Brain pericyte (primary cell): Measurements from ENCODE around the gene TSPAN8.
"Not testable (repeated sequence)": the region's sequence is repeated elsewhere in the genome, so short reads cannot be mapped to it uniquely, and the experiment has no call there.

Source experiments
- DNase-seq: peaks from one replicate; pipeline ENCODE4 v3.0.0-alpha.2; 2012; ENCODE audit warnings: low read depth, low spot score

Gene TSPAN8

GRCh38 chr12:71164568-71165197 lies 6.9 kb upstream of the TSPAN8 start:
- DNase-seq = no peak

DNA sequence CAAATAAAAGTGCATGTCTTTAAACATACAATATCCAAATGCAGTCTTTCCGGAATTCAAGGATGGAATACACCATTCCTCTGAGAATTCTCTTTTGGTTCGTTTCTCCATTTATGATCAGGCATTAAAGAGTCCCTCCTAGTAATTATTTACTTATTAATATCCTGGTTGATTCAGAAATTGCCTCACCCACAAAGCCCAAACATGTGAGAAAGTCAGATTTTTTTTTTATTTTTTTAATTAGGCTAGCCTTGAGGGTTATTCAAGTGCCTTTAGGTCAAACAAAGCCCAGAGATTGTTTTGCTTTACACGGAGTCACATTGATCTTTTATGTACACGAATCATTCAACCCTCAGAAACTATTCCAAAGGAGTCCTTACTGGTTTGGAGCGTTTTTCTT lies 6.4 kb upstream of the TSPAN8 start:
- DNase-seq = no peak

GRCh38 chr12:71162832-71163763 lies 5.3 kb upstream of the TSPAN8 start:
- no peak for DNase-seq

DNA sequence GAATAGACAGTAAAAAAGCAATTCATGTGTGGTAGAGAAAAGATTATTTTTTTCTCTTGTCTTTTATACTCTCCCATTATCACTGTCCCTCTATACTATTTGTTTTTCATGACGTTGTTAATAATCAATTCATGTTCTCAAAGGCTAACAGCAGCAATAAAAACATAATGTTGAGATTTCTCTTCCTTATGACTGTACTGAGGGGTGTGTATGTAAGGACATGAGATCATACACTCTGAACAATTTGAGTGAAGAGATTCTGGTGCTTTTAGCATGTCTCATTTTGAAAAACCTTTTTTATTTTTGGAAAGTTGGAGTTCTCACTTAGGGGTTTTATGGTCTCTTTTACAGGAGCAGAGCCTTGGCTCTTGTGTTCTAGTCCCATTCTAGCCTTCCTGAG lies 3.8 kb upstream of the TSPAN8 start:
- no peak for DNase-seq

DNA sequence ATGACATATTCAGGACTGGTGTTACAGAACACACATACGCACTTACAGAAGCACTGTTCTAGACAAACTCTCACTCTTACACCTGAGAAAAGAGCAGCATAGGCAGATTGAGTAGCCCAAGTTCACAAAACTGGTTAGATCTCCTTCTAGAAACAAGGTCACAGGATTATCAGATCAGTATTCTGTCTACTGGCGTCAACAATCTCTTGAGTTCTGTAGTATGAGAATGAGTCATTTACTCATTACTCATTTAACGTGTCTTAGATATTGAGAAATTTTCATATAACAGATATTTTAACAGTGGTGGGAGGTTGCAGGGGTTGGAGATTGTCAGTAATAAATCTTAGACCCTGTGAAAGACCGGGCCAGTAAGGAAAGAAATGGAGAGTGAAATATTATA lies 2.8 kb upstream of the TSPAN8 start:
- no peak for DNase-seq

GRCh38 chr12:71159878-71160277 lies 2.1 kb upstream of the TSPAN8 start:
- no peak for DNase-seq

- no peak for DNase-seq
Observed at GRCh38 chr12:71159264-71159663, 1.5 kb upstream of the TSPAN8 start.

GRCh38 chr12:71158361-71158882 lies 623 bp upstream of the TSPAN8 start:
- no peak for DNase-seq

DNA sequence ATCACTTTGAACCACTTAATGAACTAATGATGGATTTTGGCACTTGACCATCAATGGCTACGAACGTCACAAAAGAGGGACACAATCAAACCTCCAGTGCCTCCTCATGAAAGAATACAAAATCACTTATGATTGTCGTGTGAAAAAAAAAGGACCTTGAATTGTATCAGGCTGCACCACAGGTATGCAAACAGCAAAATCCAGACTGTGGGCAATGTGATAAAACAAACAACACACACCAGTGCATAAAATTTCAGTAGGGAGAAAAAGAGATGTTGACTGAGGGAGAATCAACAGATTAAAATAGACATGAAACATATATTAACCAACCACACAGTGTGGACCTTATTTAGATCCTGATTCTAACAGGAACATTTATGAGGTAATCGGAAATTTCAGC lies 2.6 kb downstream of the TSPAN8 start:
- DNase-seq = no peak

DNA sequence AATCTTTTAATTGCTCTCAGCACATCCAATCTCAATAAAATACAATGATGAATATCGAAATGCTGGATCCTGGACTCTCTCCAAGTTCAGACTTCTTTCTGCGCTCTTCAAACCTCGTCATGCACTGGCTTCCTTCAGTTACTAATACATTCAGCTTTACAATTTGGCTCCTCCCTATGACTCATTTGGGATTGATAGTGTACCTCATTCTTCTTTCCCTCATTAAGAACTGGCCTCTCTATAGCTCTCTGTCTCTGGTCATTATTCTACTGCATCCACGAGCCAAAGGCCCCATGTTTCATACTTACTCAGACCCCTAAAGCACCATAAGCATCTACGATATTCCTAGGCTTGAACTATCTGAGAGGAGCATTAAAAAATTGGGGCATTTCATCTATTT lies 4.9 kb downstream of the TSPAN8 start:
- DNase-seq = no peak

DNA sequence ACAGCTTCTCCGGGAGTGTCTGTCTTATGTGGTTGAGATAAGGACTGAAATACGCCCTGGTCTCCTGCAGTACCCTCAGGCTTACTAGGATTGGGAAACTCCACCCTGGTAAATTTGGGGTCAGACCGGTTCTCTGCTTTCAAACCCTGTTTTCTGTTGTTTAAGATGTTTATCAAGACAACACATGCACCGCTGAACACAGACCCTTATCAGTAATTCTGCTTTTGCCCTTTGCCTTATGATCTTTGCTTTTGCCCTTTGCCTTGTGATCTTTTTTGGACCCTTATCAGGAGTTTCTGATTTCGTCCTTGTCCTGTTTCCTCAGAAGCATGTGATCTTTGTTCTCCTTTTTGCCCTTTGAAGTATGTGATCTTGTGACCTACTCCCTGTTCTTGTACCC lies 7.8 kb downstream of the TSPAN8 start:
- DNase-seq = not testable (repeated sequence)

DNA sequence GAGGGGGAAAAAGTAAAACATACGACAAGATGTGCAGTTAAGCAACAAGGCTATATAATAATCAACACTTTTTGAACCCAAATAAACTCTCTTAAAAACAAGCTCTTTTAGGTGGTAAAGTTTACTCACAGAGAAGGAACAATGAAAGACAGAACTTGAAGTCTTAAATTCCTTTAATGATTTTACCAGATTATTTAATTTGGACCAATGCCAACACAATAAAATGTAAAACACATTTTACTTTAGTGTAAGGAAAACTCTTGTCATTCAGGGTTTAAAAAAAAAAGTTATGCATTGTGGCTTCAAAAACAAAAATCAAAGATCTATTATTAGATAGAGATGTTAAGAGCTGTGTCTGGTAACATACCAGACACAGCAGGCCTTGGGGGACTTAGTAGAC lies 13.1 kb downstream of the TSPAN8 start:
- DNase-seq = no peak

DNA sequence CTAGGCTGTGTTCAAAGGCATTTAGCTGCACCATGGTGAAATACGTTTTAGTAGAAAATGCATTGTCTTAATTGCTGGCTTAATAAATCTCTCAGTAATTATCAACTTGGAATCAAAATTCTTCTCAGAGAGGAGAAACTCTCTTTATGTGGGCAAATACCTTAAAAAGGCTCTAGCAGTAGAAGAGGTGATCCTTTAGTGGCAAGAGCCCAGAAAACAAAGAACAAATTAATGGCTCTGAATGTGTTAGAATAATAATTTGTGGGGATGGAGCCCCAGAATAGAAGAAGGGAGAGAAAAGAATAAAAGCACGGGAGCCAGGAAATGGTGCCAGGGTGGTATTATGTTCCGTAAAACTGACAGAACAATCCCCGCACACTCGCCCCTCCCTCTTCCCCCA lies 14.8 kb downstream of the TSPAN8 start:
- DNase-seq = no peak

DNA sequence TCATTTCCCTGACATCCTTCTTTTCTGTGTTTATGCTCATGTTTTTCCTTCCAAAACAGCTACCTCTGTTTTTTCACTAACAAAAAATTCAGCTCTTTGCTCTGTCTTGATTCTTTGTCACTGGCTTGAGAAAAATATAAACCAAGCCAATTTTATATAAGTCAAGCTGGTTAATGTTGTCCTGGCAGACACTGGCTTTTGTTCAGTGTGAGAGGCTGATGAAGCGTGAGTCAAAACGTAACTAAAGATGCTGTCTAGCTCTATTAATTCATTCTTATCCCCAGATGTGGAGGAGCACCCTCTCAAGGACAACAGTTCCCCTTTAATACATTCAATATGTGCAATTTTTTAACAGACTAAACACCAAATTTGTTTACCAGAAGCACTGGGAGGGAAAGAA lies 15.8 kb downstream of the TSPAN8 start:
- no peak for DNase-seq

- DNase-seq = no peak
Observed at GRCh38 chr12:71141378-71141926, 16.3 kb downstream of the TSPAN8 start.

DNA sequence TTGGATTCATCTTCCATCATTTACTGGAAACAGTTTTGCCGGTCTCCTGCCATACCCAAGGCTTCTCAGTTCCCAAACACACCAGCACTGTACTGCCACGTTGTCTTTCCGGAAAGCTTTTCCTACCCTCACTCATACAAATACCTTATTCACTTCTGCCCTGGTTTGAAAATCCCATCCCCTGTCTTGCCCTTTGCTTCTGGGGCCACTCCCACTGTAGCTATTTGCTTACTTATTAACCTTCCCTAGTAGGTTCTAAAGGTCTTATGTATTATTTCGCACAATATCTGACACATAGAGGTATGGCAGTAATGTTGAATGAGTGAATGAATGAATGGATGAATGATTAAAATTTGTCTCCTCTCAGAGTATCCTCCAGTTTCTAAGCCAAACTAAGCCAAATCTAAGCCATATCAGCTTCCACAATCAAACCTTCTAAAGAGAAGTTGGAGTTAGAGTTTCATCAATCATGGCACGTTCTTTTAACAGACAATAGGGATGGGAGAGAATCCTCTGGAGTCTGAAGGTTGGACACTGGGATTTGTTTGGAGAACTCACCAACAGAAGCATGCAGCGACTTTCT lies 18.6 kb downstream of the TSPAN8 start:
- DNase-seq = no peak

GRCh38 chr12:71138011-71138410 lies 19.8 kb downstream of the TSPAN8 start:
- no peak for DNase-seq

- DNase-seq = no peak
Observed at GRCh38 chr12:71135812-71136176, 22.0 kb downstream of the TSPAN8 start.

- DNase-seq = no peak
Observed at GRCh38 chr12:71135077-71135811, 22.6 kb downstream of the TSPAN8 start.

GRCh38 chr12:71134405-71134804 lies 23.4 kb downstream of the TSPAN8 start:
- DNase-seq = no peak

DNA sequence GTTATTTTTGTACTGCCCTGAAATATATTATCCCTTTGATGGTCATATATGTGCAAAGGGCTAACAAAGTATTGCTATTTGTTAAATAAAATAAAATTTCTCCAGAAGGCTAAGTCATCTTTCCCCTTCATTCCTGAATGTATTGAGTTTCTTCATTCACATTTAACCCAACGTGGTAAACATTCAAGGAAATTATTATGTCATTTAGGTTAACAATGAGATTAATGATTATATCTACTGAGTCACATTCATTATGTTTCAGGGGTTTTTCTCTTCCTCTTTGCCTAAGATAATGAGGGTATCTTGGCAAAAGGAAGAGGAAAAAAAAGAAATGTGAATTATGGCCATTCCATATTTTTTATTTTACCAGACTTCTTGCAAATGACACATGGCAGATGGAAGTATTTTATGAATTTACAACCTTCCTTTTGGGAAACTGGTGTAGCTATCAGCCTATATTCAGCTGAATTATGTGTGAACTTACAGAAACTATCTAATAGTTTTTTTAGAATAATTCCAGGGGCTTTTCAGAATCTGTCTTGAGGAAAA lies 27.2 kb downstream of the TSPAN8 start:
- no peak for DNase-seq
